Measurements from ENCODE around the gene SOX12. TPM values are rescaled to one million over a fixed set of nuclear protein-coding genes. Genes with fewer than 3 reads are reported as not detected.

The SOX12 gene
- total RNA-seq, 1 experiment from 2014 or later, result 12.7 TPM

DNA sequence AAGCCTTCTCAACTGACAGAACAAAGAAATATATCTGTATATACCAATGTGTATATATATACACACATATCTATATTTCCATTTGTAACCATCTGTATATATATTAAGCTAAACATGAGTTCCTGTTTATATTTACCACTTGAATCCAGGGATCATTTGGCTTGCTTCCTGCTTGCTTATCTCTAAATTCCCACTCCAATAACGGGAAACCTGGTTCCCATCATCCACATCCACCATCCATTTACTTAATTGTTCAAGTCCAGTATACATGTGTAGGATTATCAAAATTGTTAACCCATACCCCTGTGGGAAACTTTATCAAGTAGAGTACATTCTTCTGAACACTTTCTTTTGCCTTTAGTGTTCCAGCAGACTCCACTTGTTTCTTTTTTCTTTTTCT, 12.5 kb upstream of the SOX12 start:
- no peaks in the 10 kb centered on the region for H3K27me3 ChIP-seq
- H3K4me3 ChIP-seq, result no peak overlapping the region

DNA sequence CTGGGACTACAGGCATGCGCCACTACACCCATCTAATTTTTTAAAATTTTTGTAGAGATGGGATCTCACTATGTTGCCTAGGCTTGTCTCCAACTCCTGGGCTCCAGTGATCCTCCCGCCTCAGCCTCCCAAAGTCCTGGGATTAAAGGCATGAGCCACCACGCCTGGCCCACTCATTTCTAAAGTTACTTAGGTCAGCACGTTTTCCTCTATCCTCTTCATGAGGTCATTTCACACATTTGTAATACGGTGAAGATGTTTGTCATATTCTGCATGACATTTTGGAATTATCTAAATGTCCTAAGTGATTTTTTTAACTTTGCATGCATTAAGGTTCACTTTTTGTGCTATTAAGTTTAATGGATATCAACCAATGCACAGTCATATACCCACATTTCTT, 11.9 kb upstream of the SOX12 start:
- H3K27ac ChIP-seq, result no peak overlapping the region
- no peak overlapping the region for H3K4me3 ChIP-seq
- H3K9me3 ChIP-seq (replicated peaks), result no peaks in the 10 kb centered on the region
- no peaks in the 10 kb centered on the region for H3K27me3 ChIP-seq
- peaks cover 5% of the 10 kb centered on the region for H3K4me1 ChIP-seq
- DNase-seq, result no peak
- H3K36me3 ChIP-seq, result no peaks in the 10 kb centered on the region

More for the DNA sequence above, 12.5 kb upstream of the SOX12 start:
- Histone ChIP-seq H3K27ac (no peak overlapping the region), H3K36me3 (no peaks in the 10 kb centered on the region), H3K9me3 (replicated peaks) (no peaks in the 10 kb centered on the region), H3K4me1 (peaks cover 6% of the 10 kb centered on the region)
- DNase-seq, result no peak

DNA sequence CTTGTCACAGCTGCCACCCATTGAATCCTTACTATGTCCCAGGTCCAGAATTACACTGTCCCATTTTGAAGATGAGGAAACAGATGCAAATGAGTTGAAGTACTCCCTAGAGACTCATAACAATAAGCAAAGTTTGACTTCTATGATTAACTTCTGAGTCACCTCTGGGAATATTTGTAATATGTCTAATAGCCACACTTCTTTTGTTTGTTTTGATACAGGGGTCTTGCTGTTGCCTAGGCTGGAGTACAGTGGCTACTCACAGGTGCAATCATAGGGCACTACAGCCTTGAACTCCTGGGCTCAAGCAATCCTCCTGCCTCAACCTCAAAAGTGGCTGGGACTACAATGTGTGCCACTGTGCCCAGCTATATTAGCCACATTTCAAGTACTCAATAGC, 11.4 kb upstream of the SOX12 start:
- Histone ChIP-seq H3K36me3 (no peaks in the 10 kb centered on the region), H3K4me1 (peaks cover 3% of the 10 kb centered on the region; the same call in 1 of the 2 replicates), H3K4me3 (no peak overlapping the region), H3K27ac (no peak overlapping the region), H3K9me3 (replicated peaks) (no peaks in the 10 kb centered on the region), H3K27me3 (no peaks in the 10 kb centered on the region)
- no peak for DNase-seq

DNA sequence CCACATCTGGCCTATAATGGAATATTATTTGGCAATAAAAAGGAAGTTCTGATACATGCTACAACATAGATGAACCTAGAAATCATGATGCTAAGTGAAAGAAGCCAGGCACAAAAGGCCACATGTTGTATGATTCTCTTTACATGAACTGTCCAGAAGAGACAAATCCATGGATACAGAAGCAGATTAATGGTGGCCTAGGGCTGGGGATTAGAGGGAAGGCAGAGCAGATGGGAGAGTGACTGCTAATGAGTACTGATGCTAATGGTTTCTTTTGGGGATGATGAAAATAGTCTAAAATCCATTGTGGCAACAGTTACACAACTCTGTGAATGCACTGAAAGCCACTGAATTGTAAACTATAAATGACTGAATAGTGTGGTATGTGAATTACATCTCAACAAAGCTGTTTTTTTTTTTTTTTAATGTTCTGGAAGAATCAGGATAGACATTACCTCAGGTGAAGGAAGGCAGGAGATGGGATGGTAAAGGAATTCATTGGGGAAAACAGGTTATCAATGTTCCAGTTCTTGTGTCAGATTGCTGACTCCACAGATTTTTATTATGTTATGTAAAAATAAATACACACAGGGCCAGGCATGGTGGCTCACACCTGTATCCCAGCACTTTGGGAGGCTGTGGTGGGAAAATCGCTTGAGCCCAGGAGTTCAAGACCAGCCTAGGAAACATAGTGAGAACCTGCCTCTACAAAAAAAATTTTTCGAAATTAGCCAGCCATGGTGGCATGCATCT, 8.9 kb upstream of the SOX12 start:
- no peaks in the 10 kb centered on the region for H3K36me3 ChIP-seq
- H3K27ac ChIP-seq, result no peak overlapping the region
- H3K27me3 ChIP-seq, result no peaks in the 10 kb centered on the region
- no peak overlapping the region for H3K4me3 ChIP-seq
- H3K4me1 ChIP-seq, result no peaks in the 10 kb centered on the region
- H3K9me3 ChIP-seq (replicated peaks), result no peaks in the 10 kb centered on the region
- no peak for DNase-seq

DNA sequence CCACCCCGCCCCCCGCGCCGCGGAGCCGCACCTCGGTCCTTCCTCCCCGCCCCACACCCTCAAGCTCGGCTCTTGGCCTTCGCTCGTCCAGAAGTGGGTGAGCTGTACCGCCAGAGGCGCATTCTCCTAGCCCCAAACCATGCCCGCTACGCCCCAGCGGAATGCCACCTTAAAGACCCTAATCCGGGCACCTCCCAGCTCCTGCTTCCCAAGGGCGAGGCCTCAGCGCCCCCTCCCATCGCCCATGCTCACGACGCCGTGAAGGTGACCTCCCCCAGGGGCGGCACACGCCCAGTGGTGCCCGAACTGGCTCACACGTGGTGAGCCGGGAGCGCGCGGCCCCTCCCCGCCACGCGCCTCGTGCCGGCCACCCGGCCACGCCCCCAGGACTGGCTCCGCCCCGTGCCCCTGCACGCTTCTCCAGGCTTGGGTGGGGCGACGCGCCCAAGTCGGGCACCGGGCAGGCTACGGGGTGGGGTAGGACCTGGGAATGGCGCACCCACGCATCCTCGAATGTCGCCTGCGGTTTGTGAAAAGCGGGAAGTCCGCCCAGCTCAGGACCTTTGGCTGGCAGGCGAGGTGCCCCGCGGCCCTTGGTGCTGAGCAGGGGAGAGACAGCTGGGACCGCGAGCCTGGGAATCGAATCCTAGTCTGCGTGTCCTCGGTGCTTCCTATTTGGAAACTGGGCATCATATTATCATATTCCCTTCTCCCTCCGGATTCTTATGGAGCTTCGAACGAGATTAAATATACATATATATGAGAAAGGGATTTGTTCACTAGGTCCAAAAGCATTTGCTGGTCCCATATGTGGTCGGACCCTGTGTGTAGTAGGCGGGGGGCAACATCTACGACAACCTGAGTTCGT, 941 bp upstream of the SOX12 start:
- Histone ChIP-seq H3K4me1 (peaks cover 4% of the 10 kb centered on the region; the same call in 1 of the 2 replicates), H3K27ac (peak overlapping the region; percentile 79), H3K27me3 (no peaks in the 10 kb centered on the region), H3K4me3 (peak overlapping the region; percentile 77), H3K9me3 (replicated peaks) (no peaks in the 10 kb centered on the region), H3K36me3 (no peaks in the 10 kb centered on the region)
- DNase-seq, result peak; percentile 92

DNA sequence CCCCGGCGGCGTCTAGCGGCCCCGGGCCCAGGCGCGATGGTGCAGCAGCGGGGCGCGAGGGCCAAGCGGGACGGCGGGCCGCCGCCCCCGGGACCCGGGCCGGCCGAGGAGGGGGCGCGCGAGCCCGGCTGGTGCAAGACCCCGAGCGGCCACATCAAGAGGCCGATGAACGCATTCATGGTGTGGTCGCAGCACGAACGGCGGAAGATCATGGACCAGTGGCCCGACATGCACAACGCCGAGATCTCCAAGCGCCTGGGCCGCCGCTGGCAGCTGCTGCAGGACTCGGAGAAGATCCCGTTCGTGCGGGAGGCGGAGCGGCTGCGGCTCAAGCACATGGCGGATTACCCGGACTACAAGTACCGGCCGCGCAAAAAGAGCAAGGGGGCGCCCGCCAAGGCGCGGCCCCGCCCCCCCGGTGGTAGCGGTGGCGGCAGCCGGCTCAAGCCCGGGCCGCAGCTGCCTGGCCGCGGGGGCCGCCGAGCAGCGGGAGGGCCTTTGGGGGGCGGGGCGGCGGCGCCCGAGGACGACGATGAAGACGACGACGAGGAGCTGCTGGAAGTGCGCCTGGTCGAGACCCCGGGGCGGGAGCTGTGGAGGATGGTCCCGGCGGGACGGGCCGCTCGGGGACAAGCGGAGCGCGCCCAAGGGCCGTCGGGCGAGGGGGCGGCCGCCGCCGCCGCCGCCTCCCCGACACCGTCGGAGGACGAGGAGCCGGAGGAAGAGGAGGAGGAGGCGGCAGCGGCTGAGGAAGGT, 715 bp downstream of the SOX12 start:
- H3K4me1 ChIP-seq, result peaks cover 14% of the 10 kb centered on the region
- H3K27ac ChIP-seq, result peak overlapping the region; percentile 75
- H3K27me3 ChIP-seq, result no peaks in the 10 kb centered on the region
- peak; percentile 75 to 76 for DNase-seq
- no peaks in the 10 kb centered on the region for H3K36me3 ChIP-seq
- H3K4me3 ChIP-seq, result peak overlapping the region; percentile 77
- H3K9me3 ChIP-seq (replicated peaks), result no peaks in the 10 kb centered on the region

DNA sequence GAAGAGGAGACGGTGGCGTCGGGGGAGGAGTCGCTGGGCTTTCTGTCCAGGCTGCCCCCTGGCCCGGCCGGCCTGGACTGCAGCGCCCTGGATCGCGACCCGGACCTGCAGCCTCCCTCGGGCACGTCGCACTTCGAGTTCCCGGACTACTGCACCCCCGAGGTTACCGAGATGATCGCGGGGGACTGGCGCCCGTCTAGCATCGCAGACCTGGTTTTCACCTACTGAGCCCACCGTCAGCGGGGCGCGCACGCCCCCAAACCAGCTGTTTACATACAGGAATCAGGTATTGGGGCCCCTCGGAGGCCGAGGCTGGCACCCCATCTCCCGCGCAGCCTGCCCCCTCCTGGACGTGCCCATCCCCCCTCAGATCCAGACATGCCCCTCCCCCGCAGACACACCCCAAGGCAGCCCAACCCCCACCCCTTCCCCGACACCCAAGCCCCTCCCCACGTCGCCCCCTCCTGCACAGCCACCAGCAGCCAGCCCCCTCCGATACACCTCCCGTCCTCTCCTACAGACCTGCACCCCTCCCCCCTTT, 1.4 kb downstream of the SOX12 start:
- Histone ChIP-seq H3K36me3 (no peaks in the 10 kb centered on the region), H3K27ac (peak overlapping the region; percentile 75), H3K4me1 (peaks cover 14% of the 10 kb centered on the region), H3K4me3 (peak overlapping the region; percentile 77), H3K27me3 (no peaks in the 10 kb centered on the region), H3K9me3 (replicated peaks) (no peaks in the 10 kb centered on the region)
- DNase-seq, result no peak

DNA sequence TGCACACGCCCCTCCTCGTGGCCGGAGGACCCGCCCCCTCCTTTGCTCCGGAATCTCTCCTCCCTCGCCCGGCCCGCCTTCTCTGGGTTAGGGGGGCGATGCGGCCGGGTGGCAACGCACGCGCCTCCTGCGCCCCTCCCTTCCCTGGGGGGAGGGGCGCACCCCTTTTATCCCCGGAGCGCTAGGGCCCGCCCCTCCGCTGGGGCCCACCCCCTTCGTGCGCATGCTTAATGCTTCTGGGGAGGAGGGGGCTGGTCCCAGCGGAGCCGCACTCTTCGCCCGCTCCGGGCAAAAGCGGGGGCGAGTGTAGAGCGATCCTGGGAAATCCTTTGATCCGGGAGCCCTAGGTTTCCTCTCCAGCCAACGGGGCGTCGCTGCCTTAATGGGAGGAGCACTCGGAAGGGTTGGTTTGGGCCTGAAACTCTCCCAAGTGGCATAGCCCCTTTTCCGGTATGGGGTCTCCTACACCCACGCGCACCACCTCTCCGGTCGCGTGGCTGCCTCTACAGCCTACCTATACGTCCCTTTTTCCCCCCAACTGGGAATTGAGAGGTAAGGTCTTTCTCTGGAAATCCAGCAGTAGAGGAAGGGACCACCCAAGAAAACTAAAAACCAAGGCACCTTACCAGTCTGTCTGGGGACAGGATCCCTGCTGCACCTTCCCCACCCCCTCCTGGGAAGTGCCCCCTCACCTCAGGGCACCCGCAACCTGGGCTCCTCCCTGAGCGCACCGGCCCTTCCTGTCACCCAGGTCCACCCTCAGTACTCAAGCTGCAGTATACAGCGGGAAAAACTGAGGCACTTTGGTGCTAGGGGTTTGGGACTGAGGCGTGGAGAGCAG, 2.1 kb downstream of the SOX12 start:
- Histone ChIP-seq H3K9me3 (replicated peaks) (no peaks in the 10 kb centered on the region), H3K27ac (peak overlapping the region; percentile 5; the same call in 1 of the 2 replicates), H3K27me3 (no peaks in the 10 kb centered on the region), H3K4me3 (peak overlapping the region; percentile 77), H3K4me1 (peaks cover 14% of the 10 kb centered on the region), H3K36me3 (no peaks in the 10 kb centered on the region)
- DNase-seq, result peak; percentile 95

DNA sequence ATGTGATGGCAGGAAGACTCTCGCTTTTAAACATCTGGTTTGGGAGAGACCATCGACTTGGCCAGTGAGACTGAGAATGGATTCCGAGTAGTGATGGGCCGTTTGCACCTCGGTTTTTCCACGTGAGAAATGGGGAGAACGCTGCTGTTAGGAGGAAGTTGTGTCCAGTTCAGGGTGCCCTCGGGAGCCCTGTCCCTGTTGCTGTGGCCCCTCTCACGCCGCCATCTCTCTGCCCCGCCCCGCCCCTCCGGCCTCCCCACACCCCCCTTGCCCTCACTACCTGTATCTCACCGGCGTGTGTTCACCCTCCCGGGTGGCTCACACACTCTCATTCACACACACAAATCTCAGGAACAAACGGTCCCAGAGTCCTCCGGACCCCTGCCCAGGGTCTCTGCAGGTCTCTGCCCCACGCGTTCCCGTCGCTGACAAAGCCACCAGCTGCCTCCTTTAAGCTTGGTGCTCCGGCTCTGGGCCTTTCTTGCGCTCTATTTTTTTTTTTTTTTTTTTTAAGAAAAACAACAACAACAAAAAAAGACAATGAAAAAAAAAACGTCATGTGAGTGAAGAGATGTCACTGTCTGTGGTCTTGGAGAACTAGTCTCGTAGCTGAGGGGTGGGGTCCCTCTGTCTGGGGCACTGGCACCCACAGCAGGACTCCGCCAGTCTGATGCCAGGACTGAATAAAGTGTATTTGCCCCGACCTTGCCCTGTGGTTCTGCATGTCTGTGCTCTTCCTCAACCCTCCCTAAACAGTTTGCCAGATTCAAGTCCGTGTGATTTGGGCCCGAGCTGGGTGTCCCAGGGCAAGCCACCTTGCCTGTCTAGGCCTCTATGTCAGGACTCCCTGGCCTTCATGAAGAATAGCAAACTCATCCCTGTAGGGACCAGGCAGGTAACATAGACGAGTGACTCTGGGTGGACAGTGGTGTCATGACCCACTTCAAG, 2.9 kb downstream of the SOX12 start:
- H3K27me3 ChIP-seq, result no peaks in the 10 kb centered on the region
- H3K4me1 ChIP-seq, result peaks cover 14% of the 10 kb centered on the region
- no peak for DNase-seq
- H3K36me3 ChIP-seq, result no peaks in the 10 kb centered on the region
- H3K9me3 ChIP-seq (replicated peaks), result no peaks in the 10 kb centered on the region
- no peak overlapping the region for H3K27ac ChIP-seq
- H3K4me3 ChIP-seq, result peak overlapping the region; percentile 77

DNA sequence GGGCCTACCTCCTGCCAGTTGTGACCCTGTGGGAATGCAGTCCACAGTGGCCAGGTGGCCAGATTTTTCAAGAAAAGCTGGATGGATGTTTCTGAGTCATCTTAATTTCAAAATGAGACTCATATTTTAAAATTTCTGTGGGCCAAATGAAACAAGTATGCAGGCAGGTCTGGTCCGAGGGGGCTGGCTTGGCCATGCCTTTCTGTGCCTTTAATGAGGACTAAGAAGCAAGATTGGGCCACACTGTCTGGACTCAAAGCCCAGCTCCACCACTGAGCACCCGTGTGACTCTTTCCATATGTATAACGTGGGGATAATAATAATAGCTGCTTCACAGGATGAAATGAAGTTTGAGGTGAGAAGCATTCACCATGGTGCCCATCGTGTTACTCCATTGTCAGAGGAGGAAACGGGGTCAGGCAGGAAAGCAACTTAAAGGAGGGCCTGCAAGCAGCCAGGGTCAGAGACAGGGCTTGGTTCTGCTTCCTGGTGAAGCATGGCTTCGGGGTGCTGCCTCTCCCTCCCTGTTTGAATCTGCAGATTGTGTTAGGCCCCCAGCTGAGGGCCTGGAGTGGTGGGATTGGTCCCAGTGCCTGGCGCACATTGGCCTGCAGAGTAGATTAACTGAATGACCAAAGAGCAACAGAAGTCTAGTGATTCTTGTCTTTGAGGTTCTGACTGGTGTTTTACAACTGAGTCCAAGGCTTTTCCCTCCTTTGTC, 3.8 kb downstream of the SOX12 start:
- Histone ChIP-seq H3K27ac (no peak overlapping the region), H3K4me3 (no peak overlapping the region), H3K9me3 (replicated peaks) (no peaks in the 10 kb centered on the region), H3K4me1 (peaks cover 14% of the 10 kb centered on the region), H3K27me3 (no peaks in the 10 kb centered on the region), H3K36me3 (no peaks in the 10 kb centered on the region)
- DNase-seq, result no peak

DNA sequence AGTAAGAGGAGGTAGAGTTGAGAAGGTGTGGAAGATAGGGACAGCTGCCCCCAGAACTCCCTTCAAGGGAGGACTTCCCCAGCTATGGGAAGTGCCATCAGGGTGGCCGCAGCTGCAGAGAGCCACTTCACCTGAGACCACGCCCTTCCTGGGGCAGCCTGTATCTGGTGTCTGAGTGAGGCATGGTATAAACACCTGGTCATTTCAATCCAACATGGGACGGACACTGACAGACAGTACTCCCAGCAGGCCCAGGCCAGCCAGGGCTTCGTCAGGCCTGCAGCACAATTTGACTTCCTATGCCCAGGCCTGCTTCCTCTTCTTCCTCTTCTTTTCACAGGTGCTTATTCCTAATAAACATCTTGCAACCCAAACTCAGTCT, 4.5 kb downstream of the SOX12 start:
- peak overlapping the region; percentile 1; the same call in 1 of the 2 replicates for H3K27ac ChIP-seq
- H3K9me3 ChIP-seq (replicated peaks), result no peaks in the 10 kb centered on the region
- no peaks in the 10 kb centered on the region for H3K36me3 ChIP-seq
- peak; percentile 49 to 66 for DNase-seq
- H3K4me3 ChIP-seq, result no peak overlapping the region
- no peaks in the 10 kb centered on the region for H3K27me3 ChIP-seq
- peaks cover 14% of the 10 kb centered on the region for H3K4me1 ChIP-seq

DNA sequence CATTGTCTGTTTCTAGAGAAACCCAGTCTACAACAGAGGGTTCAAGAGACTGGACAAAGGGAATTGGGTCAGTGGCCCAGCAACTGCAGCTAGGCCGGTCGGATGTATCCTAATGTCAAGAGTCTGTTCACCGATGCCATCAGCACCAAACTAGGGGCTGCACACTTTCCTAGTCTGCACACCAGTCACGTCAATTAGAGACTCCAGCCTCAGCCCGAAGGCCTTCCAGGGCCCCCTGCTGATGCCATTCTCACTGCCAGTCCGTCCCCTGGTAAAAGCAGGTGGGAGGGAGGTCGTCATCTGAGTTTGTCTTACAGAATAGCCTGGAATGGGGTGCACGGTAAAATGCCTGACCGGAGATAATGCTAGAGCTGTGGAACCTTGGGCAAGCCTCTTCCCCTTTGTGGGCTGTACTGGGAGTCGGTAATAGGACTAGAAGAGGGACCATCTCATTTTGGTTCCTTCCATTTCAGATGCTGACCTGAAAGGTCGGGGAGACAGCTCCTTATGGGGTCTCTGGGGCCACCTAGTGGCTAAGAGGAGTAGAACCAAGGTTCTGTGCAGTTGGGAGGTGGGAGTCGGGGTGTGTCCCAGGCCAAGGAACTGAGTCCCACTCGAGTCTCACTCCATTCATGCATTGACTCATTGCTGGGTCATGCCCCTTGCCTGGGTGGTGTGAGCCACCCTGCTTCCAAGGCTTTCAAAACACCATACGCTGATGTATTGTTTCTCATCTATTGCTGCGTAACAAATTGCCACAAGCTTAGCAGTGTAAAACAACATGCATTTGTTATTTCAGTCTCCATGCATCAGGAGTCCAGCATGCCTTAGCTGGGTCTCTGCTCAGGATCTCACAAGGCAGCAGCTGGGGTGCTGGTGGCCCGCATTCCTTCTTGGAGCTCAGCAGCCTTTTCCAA, 5.1 kb downstream of the SOX12 start:
- H3K4me1 ChIP-seq, result peaks cover 14% of the 10 kb centered on the region
- no peaks in the 10 kb centered on the region for H3K36me3 ChIP-seq
- H3K4me3 ChIP-seq, result no peak overlapping the region
- peak overlapping the region; percentile 1; the same call in 1 of the 2 replicates for H3K27ac ChIP-seq
- no peaks in the 10 kb centered on the region for H3K9me3 ChIP-seq (replicated peaks)
- peak; percentile 70 to 85 for DNase-seq
- H3K27me3 ChIP-seq, result no peaks in the 10 kb centered on the region

Data from SJCRH30 (cell line).